Dedifferentiated amniotic fluid mesenchymal stem cell (primary cell): ENCODE results near the gene CYBRD1.
"Not testable (repeated sequence)": the region's sequence is repeated elsewhere in the genome, so short reads cannot be mapped to it uniquely, and the experiment has no call there.

Experiments
- DNase-seq: peaks from one replicate; pipeline ENCODE4 v3.0.0-alpha.2; 2016; ENCODE audit errors: extremely low spot score

Gene CYBRD1, protein sequence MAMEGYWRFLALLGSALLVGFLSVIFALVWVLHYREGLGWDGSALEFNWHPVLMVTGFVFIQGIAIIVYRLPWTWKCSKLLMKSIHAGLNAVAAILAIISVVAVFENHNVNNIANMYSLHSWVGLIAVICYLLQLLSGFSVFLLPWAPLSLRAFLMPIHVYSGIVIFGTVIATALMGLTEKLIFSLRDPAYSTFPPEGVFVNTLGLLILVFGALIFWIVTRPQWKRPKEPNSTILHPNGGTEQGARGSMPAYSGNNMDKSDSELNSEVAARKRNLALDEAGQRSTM

GRCh38 chr2:171522052-171522787, at the start of gene CYBRD1:
Gene CYBRD1, plus strand, starts transcription at chr2:171522474. Its CDS starts 72 bp downstream, at chr2:171522546.
- DNase-seq = peak; percentile 83

DNA sequence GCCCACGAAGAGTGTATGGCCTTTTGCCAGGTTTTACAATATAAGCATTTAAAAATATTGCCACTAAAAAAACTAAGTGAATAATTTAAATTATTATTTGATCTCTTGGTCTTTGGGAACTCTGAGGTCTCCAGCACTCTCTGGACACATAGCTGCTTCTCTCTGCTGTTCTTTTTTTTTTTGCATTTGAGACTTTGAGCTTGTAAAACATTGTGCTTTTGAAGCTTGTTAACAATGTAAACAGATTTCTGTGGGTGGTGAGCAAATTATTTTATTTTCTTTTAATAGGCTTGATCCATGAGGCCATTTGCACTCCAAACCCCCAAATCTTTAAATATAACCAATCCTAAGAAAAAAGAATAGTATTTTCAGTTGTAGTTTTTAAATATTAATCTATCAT, 46.3 kb upstream of the CYBRD1 start:
- DNase-seq = no peak

GRCh38 chr2:171478345-171478744, 43.9 kb upstream of the CYBRD1 start:
- no peak for DNase-seq

- DNase-seq = no peak
Measured at GRCh38 chr2:171479154-171479814, 43.0 kb upstream of the CYBRD1 start.

GRCh38 chr2:171480908-171481307, 41.4 kb upstream of the CYBRD1 start:
- DNase-seq = no peak

GRCh38 chr2:171482308-171482707, 40.0 kb upstream of the CYBRD1 start:
- DNase-seq = no peak

DNA sequence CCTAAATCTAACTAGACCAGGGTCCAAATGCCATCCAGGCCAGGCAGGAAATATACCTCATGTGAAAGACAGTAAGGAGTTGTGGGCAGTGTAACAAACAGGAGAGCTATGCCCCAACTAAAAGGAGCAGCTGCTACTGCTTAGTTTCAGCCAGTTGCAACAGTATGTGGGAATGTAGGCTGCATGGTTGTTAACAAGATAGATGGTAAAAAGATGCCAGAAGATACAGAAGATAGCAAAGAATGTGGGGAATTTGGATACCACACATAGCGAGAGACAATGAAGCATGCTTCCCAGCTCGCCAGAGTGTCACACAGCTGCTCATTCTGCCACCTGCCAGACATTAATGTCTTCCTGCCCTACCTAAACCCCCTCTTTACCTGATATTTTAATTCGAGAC, 39.4 kb upstream of the CYBRD1 start:
- DNase-seq = no peak

- DNase-seq = no peak
Measured at GRCh38 chr2:171483793-171484192, 38.5 kb upstream of the CYBRD1 start.

DNA sequence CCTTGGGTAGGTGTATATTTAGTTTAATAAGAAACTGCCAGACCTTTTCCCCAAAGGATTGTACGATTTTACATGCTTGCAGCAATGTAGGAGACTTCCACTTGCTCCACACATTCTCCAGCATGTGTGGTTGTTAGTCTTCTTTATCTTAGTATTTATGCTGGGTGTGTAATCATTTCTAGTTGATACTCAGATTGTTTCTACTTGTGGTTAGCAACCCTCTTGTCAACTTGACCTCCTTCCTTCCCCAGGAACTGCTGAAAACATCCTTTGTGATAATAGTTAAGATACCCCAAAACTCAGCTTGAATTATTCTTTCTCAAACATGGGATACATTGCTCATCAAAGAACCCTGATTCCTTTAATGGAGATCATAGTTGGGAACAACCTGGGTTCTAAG, 37.2 kb upstream of the CYBRD1 start:
- DNase-seq = no peak

DNA sequence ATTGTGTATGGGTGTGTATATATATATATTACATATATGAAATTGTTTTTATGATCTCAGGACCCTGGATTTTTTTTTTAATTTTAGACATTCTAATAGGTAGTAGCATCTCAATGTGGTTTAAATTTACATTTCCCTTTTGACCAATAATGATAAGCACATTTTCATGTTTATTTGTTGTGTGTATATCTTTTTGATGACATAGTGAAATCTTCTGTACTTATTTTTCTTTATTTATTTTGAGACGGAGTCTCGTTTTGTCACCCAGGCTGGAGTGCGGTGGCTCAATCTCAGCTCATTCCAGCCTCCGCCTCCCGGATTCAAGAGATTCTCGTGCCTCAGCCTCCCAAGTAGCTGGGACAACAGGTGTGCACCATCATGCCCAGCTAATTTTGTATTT, 35.1 kb upstream of the CYBRD1 start:
- no peak for DNase-seq

DNA sequence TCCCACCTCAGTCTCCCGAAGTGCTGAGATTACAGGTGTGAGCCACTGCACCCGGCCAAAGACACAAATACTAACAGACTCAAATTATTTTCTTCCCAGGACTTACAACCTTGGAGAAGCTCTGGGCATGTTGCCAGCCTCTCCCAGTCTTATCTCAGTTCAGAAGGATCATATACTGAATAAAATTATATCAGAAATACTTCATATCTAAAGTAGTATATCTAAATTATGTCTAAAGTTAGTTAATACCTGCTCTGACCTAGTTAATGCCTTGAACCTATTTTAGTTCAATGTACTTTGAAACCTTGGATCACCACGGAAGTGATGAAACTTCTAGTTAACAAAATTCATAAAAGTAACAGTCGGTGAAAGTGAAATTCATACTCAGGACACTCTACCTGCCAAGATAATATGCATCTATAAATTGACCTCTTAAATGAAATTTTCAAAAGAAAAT, 34.4 kb upstream of the CYBRD1 start:
- DNase-seq = no peak

- DNase-seq = no peak
Measured at GRCh38 chr2:171490577-171490976, 31.7 kb upstream of the CYBRD1 start.

DNA sequence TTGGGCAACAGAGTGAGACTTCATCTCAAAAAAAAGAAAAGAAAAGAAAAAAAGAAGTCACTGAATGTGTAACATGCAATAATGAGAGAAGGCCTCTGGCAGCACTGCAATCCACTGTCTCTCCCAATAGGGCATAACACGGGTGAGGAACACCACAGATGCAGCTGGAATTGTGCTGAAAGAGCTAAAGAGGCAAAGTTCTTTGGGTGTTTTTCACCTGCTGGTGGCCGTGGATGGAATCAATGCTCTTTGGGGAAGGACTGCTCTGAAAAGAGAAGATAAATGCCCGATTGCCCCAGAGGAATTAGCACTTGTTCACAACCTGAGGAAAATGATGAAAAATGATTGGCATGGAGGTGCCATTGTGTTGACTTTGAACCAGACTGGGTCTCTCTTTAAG, 31.0 kb upstream of the CYBRD1 start:
- no peak for DNase-seq

DNA sequence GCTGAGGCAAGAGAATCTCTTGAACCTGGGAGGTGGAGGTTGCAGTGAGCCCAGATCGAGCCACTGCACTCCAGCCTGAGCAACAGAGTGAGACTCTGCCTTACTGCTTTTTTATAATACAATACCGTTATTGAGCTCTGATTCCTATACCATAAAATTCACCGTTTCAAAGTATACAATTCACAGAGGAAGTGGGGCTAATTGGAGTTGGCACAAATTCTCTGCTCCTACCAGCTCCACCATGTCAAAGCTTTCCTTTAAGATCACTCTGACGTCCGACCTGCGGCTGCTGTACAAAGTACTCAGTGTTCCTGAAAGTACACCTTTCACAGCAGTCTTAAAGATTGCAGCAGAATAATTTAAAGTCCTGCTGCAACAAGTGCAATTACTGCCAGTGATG, 29.6 kb upstream of the CYBRD1 start:
- no peak for DNase-seq

GRCh38 chr2:171497664-171498063, 24.6 kb upstream of the CYBRD1 start:
- DNase-seq = not testable (repeated sequence)

DNA sequence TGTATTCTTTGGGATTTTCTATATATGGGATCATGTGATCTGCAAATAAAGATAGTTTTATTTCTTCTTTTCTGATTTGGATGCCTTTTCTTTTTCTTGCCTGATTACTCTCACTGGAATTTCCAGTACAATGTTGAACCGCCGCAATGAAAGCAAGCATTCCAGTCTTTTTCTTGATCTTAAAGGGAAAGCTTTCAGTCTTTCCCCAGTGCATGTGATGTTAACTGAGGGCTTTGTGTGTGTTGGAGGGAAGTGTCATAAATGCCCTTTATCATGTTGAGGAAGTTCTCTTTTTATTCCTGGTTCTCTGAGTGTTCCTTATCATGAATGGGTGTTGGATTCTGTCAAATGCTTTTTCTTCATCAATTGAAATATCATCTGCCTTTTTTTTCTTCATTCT, 16.9 kb upstream of the CYBRD1 start:
- no peak for DNase-seq

DNA sequence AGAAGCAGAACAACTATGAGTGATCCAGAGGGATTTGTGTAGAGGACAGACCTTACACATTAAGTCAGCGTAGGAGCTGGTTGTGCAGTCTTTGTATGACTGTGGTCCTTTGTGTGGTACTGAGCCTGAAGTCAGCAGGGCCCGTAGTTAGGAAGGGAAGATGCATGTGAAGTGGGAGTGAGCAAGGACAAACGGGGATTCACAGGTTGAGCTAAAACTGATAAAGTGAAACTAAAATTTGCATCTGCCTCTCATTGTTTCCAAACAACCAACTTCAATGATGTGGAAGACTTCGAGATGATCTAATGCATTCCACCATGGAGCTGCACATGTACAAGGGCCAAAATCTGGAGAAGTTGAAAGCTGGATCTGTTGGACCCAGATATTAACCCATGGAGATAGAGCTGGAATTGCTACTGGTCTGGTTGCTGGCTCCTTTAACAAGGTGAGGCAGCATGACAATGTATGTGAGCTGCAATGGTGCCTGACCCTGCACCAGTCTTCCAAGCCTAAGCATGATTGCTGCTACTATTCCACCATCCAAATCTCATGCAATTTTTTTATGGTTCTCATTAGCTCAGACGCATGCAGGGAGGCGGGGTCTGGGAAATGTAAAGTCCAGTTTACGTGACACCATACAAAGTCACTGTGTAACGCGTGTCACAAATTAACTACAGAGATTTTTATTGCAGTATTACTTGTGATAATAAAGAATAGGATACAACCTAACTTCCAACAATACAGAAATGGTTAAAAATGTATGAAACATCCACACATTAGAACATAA, 12.1 kb upstream of the CYBRD1 start:
- no peak for DNase-seq

DNA sequence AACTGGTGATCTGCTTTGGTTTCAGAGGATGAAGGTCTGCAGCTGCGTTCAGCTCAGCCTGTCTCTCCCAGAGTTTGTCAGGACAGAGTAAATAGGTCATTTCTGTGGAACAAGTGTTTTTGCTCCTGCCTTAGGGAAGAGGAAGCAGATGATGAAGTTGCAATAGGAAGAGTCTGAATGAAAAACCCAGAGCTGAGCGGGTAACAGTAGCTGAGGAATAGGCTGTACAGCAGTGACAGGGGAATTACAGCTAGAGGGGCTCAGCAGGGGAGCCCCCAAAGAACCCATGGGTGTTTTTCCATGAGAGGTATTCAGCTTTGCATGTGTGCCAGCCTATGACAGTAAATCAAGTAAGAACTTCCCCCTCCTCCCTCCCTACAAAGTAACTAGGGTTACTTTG, 10.3 kb upstream of the CYBRD1 start:
- no peak for DNase-seq

DNA sequence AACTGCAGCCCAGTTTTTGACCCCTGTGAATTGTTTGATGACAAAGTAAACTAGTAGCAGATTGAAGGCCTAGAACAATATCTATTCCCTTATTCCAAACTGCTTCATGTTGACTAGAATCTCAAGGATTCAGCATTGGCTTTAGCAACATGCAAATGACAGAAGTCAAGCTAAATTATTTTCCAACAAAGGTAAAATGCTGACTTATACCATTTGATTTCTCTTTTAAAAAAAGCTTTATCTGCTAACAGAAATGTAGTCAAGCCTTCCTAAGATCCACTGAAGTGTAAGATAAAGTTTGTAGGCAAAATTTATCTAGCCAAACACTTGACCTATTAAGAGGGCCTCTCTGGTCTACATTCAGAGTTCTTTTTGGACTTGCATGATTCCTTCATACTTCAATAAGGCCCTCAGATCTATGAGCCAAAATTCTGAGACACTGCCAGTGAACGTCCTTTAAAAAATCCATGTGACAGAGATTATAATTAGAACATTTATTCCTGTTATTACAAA, 9.5 kb upstream of the CYBRD1 start:
- no peak for DNase-seq

DNA sequence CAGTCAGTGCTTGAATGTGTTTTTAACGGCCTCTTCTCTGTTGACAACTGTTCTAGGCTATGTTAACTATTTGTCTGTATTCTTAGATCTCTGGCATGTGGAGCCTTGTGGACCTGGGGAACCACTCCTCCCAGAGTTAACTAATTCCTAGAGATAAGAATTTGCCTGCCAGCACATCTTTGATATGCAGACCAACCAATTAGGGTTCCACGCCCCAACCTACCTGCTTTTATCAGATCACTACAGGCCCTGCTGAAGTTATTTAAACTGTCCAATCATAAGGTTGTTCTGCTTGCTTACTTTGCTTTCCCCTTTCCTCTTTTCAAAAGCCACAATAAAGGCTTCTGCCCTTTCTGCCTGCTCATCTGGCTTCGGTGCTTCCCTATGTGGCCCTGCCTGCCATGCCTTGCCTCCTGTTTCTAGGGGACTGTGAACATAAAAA, 8.5 kb upstream of the CYBRD1 start:
- DNase-seq = no peak

DNA sequence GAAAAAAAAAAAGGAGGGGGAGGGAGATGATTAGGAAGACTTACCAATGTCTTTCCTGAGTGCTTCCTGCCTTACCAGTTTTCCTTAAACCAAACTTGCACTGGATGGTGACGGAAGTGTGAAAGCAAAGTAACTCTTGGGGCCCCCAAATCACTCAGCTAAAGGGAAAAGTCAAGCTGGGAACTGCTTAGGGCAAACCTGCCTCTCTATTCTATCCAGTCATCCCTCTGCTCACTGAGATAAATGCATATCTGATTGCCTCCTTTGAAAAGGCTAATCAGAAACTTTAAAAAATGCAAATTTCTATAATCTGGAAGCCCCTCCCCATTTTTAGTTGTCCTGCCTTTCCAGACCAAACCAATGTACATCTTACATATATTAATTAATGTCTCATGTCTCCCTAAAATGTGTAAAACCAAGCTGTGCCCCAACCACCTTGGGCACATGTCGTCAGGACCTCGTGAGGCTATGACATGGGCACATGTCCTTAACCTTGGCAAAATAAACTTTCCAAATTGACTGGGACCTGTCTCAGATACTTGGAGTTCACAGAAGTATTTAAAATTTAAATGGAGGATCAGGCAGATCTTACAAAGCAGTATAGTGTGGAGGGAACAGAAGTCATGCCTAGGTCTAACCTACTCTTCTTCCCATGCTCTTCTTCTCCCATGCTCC, 7.2 kb upstream of the CYBRD1 start:
- DNase-seq = no peak
